GM23338 (cell line): ENCODE measurements around the gene AGBL5. TPM values are rescaled to one million over a fixed set of nuclear protein-coding genes. Genes with fewer than 3 reads are reported as not detected.

ENCODE experiments used
- ATAC-seq: fragments of 200-7000 bp; cut with Tn5 transposase; 3 replicates; pipeline ENCODE4 v1.9.1; 2020
- DNase-seq: peaks from one replicate; pipeline ENCODE4 v3.0.0-alpha.2; 2015; ENCODE audit warnings: low spot score
- H2AFZ ChIP-seq: fragments of 200-600 bp; sonication (generic); 2 replicates; pipeline ENCODE4 v1.8.0; 2016; ENCODE audit warnings: antibody characterized with exemption, mild to moderate bottlenecking, moderate library complexity
- H3F3A ChIP-seq: fragments of 200-600 bp; sonication (generic); replicated peaks from 2 replicates; pipeline ENCODE4 v1.8.0; 2017; ENCODE audit warnings: antibody characterized with exemption, mixed run types, low read depth
- H3K27ac ChIP-seq: fragments of 200-600 bp; sonication (generic); 2 replicates; pipeline ENCODE4 v1.6.1; 2016; ENCODE audit warnings: low read depth
- H3K27me3 ChIP-seq: fragments of 200-600 bp; sonication (generic); 2 replicates; pipeline ENCODE4 v1.8.0; 2016; ENCODE audit warnings: mild to moderate bottlenecking, mixed run types, moderate library complexity; ENCODE audit not compliant: insufficient read depth
- H3K36me3 ChIP-seq: fragments of 200-600 bp; sonication (generic); 2 replicates; pipeline ENCODE4 v1.8.0; 2016; ENCODE audit warnings: mild to moderate bottlenecking; ENCODE audit not compliant: insufficient read depth
- H3K4me1 ChIP-seq: fragments of 200-600 bp; sonication (generic); 2 replicates; pipeline ENCODE4 v1.8.0; 2016; ENCODE audit warnings: mild to moderate bottlenecking, moderate library complexity; ENCODE audit not compliant: insufficient read depth
- H3K4me2 ChIP-seq: fragments of 200-600 bp; sonication (generic); 2 replicates; pipeline ENCODE4 v1.7.1; 2017; ENCODE audit warnings: mixed run types
- H3K4me3 ChIP-seq: fragments of 200-600 bp; sonication (generic); 2 replicates; pipeline ENCODE4 v1.6.1; 2016; ENCODE audit warnings: mixed run types
- H3K79me2 ChIP-seq: fragments of 200-600 bp; sonication (generic); replicated peaks from 2 replicates; pipeline ENCODE4 v1.8.0; 2017; ENCODE audit warnings: mild to moderate bottlenecking; ENCODE audit not compliant: insufficient read depth
- H3K9me2 ChIP-seq: fragments of 200-600 bp; sonication (generic); 2 replicates; pipeline ENCODE4 v1.8.0; 2017; ENCODE audit not compliant: insufficient read depth
- H4K20me1 ChIP-seq: fragments of 200-600 bp; sonication (generic); replicated peaks from 2 replicates; pipeline ENCODE4 v1.8.0; 2017; ENCODE audit warnings: mild to moderate bottlenecking; ENCODE audit not compliant: insufficient read depth
- H3K27ac Mint-ChIP-seq: 2 replicates; pipeline ENCODE4 v1.8.0; 2020; ENCODE audit warnings: inconsistent platforms, mild to moderate bottlenecking, moderate library complexity, mixed read lengths
- H3K27me3 Mint-ChIP-seq: 3 replicates; pipeline ENCODE4 v1.8.0; 2022; ENCODE audit warnings: low read depth, mild to moderate bottlenecking, moderate library complexity, mixed read lengths, inconsistent platforms; ENCODE audit not compliant: insufficient read depth, poor library complexity
- H3K36me3 Mint-ChIP-seq: 3 replicates; pipeline ENCODE4 v1.8.0; 2021; ENCODE audit warnings: low read depth, mild to moderate bottlenecking, inconsistent platforms, moderate library complexity, mixed read lengths
- H3K4me1 Mint-ChIP-seq: 3 replicates; pipeline ENCODE4 v1.8.0; 2020; ENCODE audit warnings: mild to moderate bottlenecking, inconsistent platforms, mixed read lengths
- H3K4me3 Mint-ChIP-seq: 3 replicates; pipeline ENCODE4 v1.8.0; 2021; ENCODE audit warnings: moderate library complexity, mild to moderate bottlenecking, inconsistent platforms, mixed read lengths
- H3K9me3 Mint-ChIP-seq: 3 replicates; pipeline ENCODE4 v1.8.0; 2020; ENCODE audit warnings: moderate library complexity, mild to moderate bottlenecking, inconsistent platforms, mixed read lengths
- CREB1 ChIP-seq: fragments of 250-450 bp; sonication (Bioruptor Pico); IDR thresholded peaks from 2 replicates; pipeline ENCODE4 v1.5.0; 2020; ENCODE audit warnings: low read depth, mild to moderate bottlenecking, moderate library complexity
- CTCF ChIP-seq, 2 experiments: fragments of 200-600 bp in 1 of 2; sonication (generic) in 1 of 2; conservative IDR thresholded peaks; 2 replicates each; pipeline versions ENCODE4 v1.5.1 to v1.6.1; 2016 to 2017; ENCODE audit warnings: antibody characterized with exemption in 2 of 2, low read depth in 2 of 2, mild to moderate bottlenecking in 2 of 2, moderate library complexity in 1 of 2
- ETS1 ChIP-seq: IDR thresholded peaks from 2 replicates; pipeline ENCODE4 v1.6.1; 2016; ENCODE audit warnings: antibody characterized with exemption
- EZH2 ChIP-seq: fragments of 200-600 bp; sonication (generic); IDR thresholded peaks from one replicate; pipeline ENCODE4 v1.8.0; 2017; ENCODE audit warnings: antibody characterized with exemption, mild to moderate bottlenecking, low read depth; ENCODE audit not compliant: unreplicated experiment
- EZH2phosphoT487 ChIP-seq: fragments of 200-600 bp; sonication (generic); IDR thresholded peaks from one replicate; pipeline ENCODE4 v1.8.1; 2018; ENCODE audit warnings: antibody characterized with exemption; ENCODE audit not compliant: unreplicated experiment
- JUNB ChIP-seq: IDR thresholded peaks from one replicate; pipeline ENCODE4 v1.6.1; 2016; ENCODE audit warnings: antibody characterized with exemption; ENCODE audit not compliant: unreplicated experiment
- NANOG ChIP-seq: IDR thresholded peaks from 2 replicates; pipeline ENCODE4 v1.6.1; 2016; ENCODE audit warnings: antibody characterized with exemption, borderline replicate concordance
- POLR2AphosphoS5 ChIP-seq: IDR thresholded peaks from 2 replicates; pipeline ENCODE4 v1.6.1; 2016; ENCODE audit warnings: antibody characterized with exemption, low read depth
- REST ChIP-seq: IDR thresholded peaks from one replicate; pipeline ENCODE4 v1.6.1; 2018; ENCODE audit warnings: antibody characterized with exemption; ENCODE audit not compliant: unreplicated experiment
- STAT1 ChIP-seq: IDR thresholded peaks from one replicate; pipeline ENCODE4 v1.6.1; 2016; ENCODE audit warnings: antibody characterized with exemption; ENCODE audit not compliant: unreplicated experiment
- ZNF114 ChIP-seq: fragments of 250-450 bp; sonication (Bioruptor Pico); IDR thresholded peaks from 2 replicates; pipeline ENCODE4 v1.5.0; 2020; ENCODE audit warnings: mild to moderate bottlenecking, moderate library complexity
- ZNF331 ChIP-seq: fragments of 250-450 bp; sonication (Bioruptor Pico); IDR thresholded peaks from 2 replicates; pipeline ENCODE4 v1.5.0; 2020; ENCODE audit warnings: low read depth, mild to moderate bottlenecking, moderate library complexity
- ZNF462 ChIP-seq: fragments of 250-450 bp; sonication (Bioruptor Pico); IDR thresholded peaks from 2 replicates; pipeline ENCODE4 v1.5.0; 2020; ENCODE audit warnings: mild to moderate bottlenecking, moderate library complexity
- polyA plus RNA-seq: library from polyadenylated mRNA; unstranded; fragments of >200 nt; fragmentation: Nextera tagmentation; extraction: Ambion mirVana; gene quantifications from 2 replicates; pipeline ENCODE4 v1.2.1, GENCODE V29; 2016
- total RNA-seq: library from RNA; depleted of rRNA; stranded (reverse); fragments of >200 nt; shearing (Covaris generic); gene quantifications from 2 replicates; pipeline ENCODE4 v1.2.3, GENCODE V29; 2014

AGBL5 gene
- total and polyA plus RNA-seq, 2 experiments from 2014 or later = 17.9 to 31.3 TPM

- ATAC-seq (no peak), DNase-seq (no peak)
- Histone ChIP-seq H3F3A (peaks cover 9% of the 10 kb centered on the region; the same call in 1 of the 2 replicates), H3K4me2 (no peak overlapping the region), H4K20me1 (no peaks in the 10 kb centered on the region; the same call in none of the 2 replicates), H3K9me2 (no peaks in the 10 kb centered on the region), H3K27me3 (no peaks in the 10 kb centered on the region), H2AFZ (no peak overlapping the region), H3K79me2 (no peaks in the 10 kb centered on the region), H3K4me1 (no peaks in the 10 kb centered on the region), H3K4me3 (no peak overlapping the region), H3K36me3 (peaks cover 15% of the 10 kb centered on the region), H3K27ac (no peak overlapping the region)
- no peak overlapping the region for H3K27ac Mint-ChIP-seq
- TF ChIP-seq EZH2phosphoT487 (no peak), POLR2AphosphoS5 (no peak), CREB1 (CRISPR knock-in tag) (no peak), ETS1 (no peak), NANOG (no peak), REST (no peak), EZH2 (no peak), STAT1 (no peak), CTCF (conservative IDR thresholded peaks at IDR 0.05; ENCODE audit: low read depth in 2 of 2) (no peak), ZNF114 (no peak), ZNF462 (CRISPR knock-in tag) (no peak), ZNF331 (no peak), JUNB (no peak)
- H3K9me3 Mint-ChIP-seq = no peaks in the 10 kb centered on the region
- peaks cover 3% of the 10 kb centered on the region for H3K27me3 Mint-ChIP-seq
- H3K4me1 Mint-ChIP-seq = no peaks in the 10 kb centered on the region; the same call in 2 of the 3 replicates
- peaks cover 43% of the 10 kb centered on the region for H3K36me3 Mint-ChIP-seq
- no peak overlapping the region for H3K4me3 Mint-ChIP-seq
Measured at GRCh38 chr2:27058210-27058609, 6.7 kb downstream of the AGBL5 start.
